Iris pigment epithelial cell (primary cell): ENCODE measurements around the gene RAP2A.

Experiments used
- DNase-seq: peaks from one replicate; pipeline ENCODE4 v3.0.0-alpha.2; 2011; ENCODE audit warnings: low read depth

RAP2A gene

GRCh38 chr13:97495678-97496077 lies 61.7 kb downstream of the RAP2A start:
- DNase-seq = no peak

- peak; percentile 16 for DNase-seq
Observed at GRCh38 chr13:97496511-97496910, 62.5 kb downstream of the RAP2A start.

- no peak for DNase-seq
Observed at GRCh38 chr13:97497400-97497799, 63.4 kb downstream of the RAP2A start.

GRCh38 chr13:97498419-97498818 lies 64.5 kb downstream of the RAP2A start:
- DNase-seq = no peak

- DNase-seq = no peak
Observed at GRCh38 chr13:97499181-97499580, 65.2 kb downstream of the RAP2A start.

- no peak for DNase-seq
Observed at GRCh38 chr13:97502181-97502580, 68.2 kb downstream of the RAP2A start.

- no peak for DNase-seq
Observed at GRCh38 chr13:97502706-97503105, 68.7 kb downstream of the RAP2A start.

GRCh38 chr13:97505017-97505416 lies 71.0 kb downstream of the RAP2A start:
- DNase-seq = no peak

GRCh38 chr13:97506511-97506910 lies 72.5 kb downstream of the RAP2A start:
- DNase-seq = peak; percentile 89

GRCh38 chr13:97512732-97513131 lies 78.8 kb downstream of the RAP2A start:
- DNase-seq = no peak

GRCh38 chr13:97515643-97516042 lies 81.7 kb downstream of the RAP2A start:
- DNase-seq = no peak

GRCh38 chr13:97517967-97518366 lies 84.0 kb downstream of the RAP2A start:
- DNase-seq = no peak
